GM19395 (cell line): Measurements from ENCODE around the gene SDK1.

ENCODE experiments used
- ATAC-seq: cut with Tn5 transposase; IDR thresholded peaks from one replicate; pipeline ENCODE4 v1.9.1; 2021; ENCODE audit warnings: mild to moderate bottlenecking, moderate library complexity; ENCODE audit not compliant: unreplicated experiment

SDK1 gene

DNA sequence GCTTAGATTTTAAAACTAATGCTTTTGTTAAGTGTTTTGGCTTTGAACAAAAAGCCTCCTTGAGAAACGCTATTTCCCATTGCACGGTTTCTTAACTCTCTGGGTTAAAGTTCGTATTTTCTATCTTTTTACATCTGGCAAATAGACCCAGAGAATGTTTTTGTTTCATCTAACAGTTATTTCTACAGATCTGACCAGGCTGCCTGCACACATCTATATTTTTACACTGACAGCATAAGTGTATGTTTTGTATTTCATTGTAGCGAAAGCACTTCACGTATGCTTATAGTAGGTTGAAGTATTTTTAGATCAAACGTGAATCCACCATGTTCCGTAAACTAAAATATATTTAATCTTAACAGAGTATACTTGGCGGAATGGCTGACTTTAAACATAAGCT, 477.3 kb downstream of the SDK1 start:
- ATAC-seq: no peak

DNA sequence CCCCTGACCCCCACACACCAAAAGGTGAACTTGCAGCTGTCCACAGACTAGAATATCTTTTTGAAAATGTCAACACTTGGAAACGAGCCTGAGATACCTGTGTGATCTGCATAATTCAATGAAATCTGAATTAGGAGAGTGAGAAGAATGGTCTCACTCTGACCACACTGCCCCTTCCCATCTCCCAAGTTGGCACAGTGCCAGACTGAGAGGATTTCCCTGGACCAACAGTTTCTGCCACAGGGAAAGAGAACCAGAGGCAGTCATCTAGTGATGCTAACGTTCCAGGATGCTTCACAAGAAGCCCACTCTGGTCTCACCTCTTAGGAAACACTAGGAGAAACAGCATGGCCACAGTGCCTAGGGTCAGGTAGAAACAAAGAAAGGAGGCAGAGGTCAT, 479.0 kb downstream of the SDK1 start:
- no peak for ATAC-seq

DNA sequence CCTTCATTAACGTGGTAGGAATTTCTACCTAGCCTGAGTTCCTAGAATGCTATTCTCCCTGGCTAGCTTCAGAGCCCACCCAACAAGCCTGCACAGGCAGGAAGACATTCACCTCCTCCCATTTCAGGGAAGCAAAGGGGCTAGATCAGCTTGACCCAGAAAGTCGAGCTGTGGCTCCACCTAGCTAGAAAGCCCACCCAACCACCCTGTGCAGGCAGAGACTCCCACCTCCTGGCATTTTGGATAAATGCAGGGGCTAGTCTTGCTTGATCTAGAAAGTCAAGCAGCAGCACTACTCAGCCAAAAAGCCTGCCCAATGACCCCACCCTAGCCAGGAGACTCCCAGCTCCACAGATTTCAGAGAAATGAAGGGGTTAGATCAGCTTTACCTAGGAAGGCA, 479.5 kb downstream of the SDK1 start:
- no peak for ATAC-seq

DNA sequence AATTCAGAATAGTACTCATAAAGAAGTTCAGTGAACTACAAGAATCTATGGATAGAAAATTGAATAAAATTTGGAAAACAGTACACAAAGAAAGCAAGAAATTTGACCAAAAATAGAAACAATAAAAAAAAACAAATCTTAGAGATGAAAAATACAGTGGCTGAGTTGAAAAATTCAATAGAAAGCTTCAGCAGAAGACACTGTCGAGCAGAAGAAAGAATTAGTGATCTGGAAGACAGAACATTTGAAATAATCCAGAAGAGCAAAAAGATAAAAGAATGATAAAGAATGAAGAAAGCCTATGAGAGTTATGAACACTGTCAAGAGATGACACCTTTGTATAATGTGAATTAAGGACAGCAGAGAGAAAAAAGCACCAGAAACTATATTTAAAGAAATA, 480.6 kb downstream of the SDK1 start:
- no peak for ATAC-seq

DNA sequence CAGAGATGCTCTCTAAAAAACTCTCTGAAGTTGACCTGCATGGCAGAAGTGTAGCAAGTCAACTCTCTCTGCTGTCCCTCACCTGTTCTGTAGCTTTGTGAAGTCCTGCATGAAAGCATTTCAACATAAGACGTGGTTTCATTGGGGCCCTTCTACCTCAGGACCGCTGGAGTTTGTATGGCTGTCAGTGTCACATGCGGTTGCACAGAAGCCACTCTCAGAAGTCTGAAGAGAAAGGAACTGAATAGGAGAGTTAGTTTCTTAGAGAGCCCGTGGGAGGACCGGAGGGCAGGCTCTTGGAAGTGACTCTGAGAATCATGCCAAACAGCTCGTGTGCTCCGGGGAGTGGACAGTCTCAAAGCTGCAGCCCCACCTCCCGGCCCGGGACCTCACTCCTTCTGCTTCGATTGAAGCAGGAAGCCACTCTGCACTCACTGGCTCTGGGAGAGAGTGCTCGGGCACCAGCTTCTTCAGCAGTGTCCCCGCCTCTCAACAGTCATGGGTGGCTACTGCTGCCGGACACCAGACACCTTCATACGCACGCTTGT, 486.7 kb downstream of the SDK1 start:
- no peak for ATAC-seq

DNA sequence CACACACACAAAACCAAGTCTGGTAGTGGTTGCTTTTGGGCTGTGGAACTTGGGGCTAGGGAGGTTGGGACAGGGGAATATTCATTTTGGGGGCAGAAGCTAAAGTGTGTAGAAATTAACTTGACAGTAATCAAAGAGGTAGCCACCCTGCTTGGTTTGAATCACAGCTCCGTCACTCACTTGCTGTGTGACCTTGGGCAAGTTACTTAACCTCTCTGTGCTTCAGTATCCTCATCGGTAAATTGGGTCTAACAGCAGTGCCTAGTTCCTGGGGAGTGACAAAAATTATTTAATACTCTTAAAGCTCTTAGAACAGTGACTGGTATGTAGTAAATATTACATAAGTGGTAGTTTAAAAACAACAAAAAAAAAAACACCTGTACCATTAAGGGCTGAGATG, 489.8 kb downstream of the SDK1 start:
- ATAC-seq: no peak

DNA sequence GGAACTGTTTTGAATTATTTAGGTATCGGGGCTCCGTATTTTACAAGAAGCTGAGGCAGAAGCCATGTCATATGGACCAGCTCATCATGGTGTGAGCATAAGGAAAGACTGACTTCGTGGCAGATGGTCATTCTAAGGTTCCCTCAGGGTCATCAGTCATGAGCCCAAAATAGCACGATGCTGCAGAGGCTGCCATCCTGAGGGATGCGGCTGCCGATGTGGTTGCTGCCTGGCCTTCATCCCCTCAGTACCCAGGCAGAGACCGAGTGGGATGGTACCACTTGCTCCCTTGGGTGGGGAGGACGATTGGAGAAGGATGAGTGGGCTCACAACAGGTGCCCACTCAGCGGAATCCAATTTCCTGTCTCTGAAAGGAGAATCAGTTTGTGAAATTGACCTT, 490.3 kb downstream of the SDK1 start:
- ATAC-seq: no peak

DNA sequence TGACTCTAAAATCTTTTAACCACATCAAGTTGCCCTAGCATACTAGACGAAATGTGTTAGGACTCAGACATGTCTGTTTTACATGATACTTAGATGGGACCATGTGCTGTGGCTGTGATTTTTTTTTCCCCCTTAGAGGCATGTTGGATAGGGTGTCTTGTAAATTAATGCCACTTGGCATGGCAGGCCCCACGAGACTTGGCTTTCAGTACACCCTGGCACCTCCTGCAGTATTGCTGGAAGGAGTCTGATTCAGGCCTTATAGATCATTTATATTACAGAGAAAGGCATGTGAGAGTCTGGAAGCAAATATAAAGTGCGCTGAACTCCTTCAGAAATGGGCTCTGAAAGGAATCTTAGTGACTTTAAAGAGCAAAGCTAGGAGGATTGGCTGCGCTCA, 494.1 kb downstream of the SDK1 start:
- ATAC-seq: no peak

DNA sequence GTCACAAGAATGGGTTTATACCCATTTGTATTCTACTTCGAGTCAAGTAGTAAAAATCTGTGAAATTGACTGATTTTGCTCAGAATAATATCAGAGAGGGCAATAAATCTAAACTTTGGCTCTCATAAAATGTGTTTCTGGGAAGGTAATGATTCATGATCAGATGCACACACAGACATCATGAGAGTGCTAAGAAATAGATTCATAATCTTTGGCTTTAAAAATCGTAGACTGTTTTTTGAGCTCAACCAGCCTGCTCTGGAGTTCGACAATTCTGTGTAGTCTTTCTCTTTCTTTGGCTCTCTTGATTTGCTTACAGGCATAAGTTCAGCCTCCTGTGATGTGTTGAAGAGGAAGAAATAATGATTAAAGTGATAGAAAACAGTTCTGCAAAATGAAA, 494.7 kb downstream of the SDK1 start:
- ATAC-seq: no peak

DNA sequence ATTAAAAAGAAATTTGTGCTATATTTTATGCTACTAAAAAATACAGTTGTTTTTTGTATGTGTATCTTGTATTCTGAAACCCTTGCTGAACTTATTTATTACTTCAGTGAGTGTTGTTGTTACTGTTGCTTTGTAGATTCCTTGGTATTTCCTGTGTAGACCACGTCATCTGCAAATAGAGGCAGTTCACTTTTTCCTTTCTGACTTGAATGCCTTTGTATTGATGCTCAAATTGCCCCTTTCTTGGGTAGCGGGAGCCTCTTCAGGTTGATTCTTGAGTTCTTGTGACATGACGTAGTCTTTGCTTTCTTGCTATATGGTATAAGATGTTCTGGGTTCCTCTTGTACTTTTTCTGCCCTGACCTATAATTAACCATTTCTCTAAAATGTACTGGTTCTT, 504.1 kb downstream of the SDK1 start:
- ATAC-seq: no peak

DNA sequence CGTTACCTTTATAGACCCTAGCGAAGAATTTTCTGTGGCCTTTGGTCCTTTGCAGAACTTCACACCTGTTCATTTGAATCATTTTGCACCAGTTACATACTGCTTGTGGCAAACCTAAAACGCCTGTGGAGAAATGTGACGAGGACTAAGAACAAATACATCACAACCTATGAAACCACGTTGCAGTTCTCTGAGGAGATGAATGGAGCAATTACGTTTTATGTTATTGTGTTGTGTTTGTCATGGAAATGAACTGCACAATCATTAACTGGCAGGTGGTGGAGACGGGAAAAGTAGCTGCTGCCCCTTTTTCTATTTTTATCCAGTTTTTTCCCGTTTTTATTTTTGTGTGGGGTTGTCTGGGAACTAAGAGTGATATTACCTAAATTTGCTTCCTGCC, 505.5 kb downstream of the SDK1 start:
- no peak for ATAC-seq

DNA sequence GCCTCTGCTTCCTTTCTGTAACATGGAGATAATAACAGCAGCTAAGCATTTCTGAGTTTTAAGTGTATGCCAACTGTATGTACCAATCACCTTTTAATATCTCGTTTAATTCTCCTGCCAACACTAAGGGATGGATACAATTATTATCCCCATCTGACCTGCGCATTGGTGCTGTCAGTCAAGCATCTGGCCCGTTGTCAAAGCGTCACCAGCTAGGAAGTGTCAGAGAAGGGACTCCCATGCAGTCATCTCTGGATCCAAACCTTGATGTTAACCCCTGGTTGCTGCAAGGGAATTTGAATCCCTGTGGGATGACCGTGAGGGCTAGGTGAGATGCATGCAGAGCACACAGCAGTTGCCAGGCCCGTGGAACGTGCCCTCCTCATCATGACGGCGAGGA, 506.8 kb downstream of the SDK1 start:
- ATAC-seq: no peak

DNA sequence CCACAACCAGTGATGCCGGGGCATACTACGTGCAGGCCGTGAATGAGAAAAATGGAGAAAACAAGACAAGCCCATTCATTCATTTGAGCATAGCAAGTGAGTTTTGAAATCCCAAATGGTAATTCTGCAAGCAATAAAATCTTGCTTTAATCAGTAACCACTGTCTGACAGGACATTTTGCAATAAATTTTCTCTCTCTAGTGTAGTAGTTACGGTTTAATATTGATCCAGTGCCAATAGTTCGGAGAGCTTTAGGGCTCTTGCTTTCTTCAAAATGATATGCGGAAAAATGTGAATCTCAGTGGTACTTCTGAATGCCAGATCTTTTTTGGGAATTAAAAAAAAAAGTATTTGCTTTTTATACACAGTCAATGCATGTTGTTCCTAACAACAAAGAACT, 520.4 kb downstream of the SDK1 start:
- ATAC-seq: no peak

DNA sequence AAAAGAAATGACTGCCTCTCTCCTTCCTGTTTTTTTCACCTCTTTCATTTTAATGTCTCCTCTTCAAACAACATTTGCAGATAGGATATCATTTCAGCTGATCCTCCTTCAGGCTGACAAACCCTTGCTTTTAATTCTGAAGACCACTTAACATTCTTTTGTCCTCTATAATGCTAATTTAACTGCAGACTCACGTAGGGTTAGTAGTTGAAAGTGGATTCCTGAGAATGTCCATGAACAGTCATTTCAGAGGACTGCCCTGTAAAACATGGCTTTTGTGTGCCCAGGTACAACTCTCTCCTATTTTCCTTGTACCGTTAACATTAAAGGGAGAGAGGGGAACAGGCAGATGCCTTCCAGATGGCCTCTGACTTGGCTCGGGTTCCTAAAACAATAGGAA, 524.4 kb downstream of the SDK1 start:
- ATAC-seq: no peak

DNA sequence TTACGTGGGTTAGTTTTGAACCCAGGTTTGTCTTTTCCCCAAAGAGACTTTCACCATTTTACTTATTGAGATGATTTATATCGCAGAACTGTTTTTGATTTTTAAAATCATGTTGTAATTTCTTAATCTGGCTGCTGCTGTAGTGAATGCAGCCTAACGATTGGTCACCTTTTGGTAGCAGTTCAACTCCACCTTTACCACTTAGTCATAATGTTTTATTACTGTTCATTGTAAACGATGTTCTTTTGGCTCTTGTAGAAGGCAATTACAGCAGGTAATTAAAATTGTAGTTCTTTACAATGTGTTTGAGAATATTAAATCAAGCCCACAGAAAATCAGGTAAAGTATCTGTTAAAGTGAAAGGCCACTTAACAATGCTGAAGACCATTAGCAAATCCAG, 531.1 kb downstream of the SDK1 start:
- ATAC-seq: no peak

DNA sequence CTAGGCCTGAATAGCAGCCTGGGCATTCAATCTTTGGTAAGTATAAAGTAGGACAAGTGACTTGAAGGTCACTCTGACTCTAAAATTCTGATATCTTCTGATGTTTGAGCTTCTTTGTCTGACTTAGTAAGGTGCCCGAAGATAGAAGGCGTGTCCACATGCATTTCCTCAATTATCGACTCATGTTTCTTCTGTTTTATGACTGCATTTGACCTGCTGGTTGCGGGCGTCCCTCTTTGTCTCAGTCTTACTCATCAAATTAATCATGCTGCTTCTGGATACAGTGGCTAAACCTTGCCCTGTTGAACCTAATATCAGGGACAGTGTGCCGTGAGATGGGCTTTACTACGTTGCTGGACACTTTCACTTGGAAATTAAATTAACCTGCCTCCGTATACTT, 534.1 kb downstream of the SDK1 start:
- ATAC-seq: no peak

DNA sequence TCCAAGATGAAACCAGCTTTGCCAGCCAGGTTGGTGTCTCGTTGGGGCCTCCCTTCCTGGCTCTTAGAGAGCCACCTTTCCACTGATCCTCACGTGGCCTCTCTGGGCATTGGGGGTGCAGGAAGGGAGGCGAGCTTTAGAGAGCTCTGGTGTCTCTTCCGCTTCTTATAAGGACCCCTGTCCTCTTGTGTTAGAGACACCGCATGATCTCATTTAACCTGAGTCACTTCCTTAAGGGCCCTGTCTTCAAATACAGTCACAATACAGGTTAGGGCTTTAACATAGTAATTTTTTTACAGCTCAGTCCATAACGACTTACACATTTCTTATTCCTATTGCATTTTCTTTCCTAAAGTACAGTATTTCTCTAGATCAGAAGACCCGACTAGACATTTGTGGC, 535.8 kb downstream of the SDK1 start:
- ATAC-seq: no peak

DNA sequence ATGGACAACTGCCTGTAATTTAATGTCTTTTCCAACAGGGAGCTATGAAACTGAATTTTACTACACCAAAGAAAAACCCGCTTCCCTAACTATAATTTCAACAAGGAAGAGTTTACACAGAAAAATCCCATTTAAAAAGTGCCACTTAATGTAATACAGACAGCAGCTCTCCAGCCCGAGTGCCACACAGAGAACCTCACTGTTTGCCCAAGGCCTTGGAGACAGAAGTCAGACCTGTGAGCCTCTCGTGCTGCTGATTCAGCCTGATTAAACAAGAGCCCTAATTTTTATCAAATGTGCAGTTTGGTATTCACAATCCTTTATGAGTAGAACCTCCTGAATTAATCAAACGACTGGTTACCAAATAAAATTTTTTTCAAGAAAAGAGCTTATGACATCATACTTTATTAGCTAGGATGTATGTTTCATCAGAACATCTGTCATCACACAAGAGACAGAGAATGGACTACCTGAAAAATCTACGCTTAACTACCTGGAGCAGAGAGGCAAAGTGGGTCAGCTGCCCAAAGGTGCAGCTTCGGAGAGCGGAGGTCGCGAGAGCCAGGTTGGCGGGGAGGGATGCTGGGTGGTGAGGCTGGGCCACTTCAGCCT, 543.6 kb downstream of the SDK1 start:
- ATAC-seq: no peak

DNA sequence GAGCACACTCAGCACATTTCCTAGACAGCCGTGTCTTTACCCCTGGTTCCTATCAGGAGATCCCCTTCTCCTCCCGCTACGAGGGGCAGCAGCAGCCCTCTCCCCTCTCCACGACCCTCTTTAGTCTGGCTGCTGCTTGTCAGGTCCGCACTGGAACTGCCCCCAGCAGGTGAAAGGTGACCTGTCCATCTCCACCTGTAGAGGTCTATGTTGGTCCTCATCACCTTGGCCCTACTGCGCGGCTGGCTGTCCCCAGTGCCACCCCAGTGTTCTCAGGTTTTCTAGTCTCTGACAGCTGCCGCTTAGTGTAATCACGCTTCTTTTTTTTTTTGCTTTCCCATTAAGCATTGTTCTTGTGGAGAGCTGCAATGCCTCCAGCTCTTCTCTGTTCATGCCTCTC, 545.7 kb downstream of the SDK1 start:
- ATAC-seq: no peak

DNA sequence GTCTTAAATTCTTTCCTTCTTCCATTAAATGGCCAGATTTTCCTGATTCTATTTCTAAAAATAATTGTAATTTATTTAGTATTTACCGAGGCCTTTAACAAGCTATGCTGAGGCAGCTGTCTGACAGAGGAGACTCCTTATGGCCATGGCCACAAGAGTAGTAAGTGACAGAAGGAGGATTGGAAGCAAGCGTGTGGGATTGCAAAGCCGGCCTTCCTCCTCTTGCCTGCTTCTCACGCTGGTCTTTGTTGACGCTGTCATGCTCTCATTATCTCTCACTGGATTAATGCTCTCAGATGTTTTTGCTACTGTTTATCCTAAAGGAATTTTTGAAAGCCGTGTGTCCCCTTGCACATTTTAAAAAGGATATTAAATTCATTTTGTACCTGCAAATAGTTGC, 546.3 kb downstream of the SDK1 start:
- ATAC-seq: no peak

DNA sequence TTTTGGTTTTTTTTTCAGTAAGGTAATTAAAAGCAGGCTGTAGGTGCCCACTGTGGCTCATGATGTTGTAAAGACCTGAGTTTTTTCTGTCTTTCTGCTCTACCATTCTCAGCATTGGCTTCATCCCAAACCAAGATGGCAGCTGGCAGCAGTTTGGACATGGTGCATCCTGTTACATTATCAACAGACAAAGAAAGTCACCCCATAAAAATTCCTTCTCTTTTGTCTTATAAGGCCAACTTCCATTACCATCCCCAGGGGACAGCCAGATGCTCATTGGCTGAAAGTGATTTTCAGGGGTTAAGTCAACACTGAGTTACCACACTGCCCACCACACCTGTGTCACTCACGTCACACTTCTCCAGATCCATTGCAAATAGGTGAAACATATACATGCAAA, 558.4 kb downstream of the SDK1 start:
- ATAC-seq: no peak

DNA sequence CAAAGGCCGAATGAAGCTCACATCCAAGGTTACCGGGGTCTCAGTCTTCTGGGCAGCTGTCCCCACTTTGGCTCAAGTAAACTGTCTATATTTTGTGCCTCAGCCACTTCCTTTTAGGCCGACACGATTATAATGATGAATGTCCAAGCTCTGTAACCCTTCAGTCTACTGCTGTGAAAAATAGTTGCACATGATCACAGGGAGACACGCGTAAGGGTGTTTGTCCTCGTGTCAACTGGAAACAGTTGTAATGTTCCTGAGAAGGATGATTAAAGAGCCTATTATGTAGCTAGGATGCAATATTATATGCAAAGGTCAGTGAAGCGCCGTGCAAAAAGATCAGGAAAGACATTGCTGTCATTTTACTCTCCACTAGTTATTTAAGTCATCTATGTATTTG, 559.9 kb downstream of the SDK1 start:
- no peak for ATAC-seq

DNA sequence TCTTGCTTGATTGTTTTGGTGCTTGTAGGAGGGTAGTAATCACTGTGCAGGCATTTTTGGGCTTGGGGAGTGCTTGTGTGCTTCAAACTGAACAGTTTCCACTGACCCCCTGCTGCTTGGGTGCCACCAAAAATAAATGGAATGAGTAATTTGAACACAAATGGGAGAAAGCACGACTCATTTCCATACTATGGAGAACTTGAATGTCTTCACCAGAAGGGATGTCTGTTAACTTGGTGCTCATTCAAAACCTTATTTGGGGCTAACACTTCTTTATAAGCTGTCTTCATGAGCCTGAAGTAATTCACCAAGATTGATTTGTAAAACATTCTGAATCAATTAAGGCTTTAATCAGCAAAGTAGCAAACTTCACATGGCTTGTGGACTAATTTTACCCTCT, 560.3 kb downstream of the SDK1 start:
- no peak for ATAC-seq
